Neuronal stem cell (in vitro differentiated cells): ENCODE measurements around the gene SERTM1.

ENCODE experiments used
- DNase-seq: peaks from one replicate; pipeline ENCODE4 v3.0.0-alpha.2; 2013; ENCODE audit warnings: low spot score
- H2AFZ ChIP-seq: one replicate; pipeline ENCODE4 v1.6.1; 2013; ENCODE audit warnings: mild to moderate bottlenecking, low read length, inconsistent platforms
- H2AK5ac ChIP-seq: 2 replicates; pipeline ENCODE4 v1.6.1; 2013; ENCODE audit warnings: low read depth, mild to moderate bottlenecking, inconsistent platforms, low read length, moderate library complexity, mixed read lengths
- H2BK120ac ChIP-seq: 2 replicates; pipeline ENCODE4 v1.6.1; 2013; ENCODE audit warnings: low read depth, mild to moderate bottlenecking, inconsistent platforms, low read length, moderate library complexity, mixed read lengths
- H2BK12ac ChIP-seq: one replicate; pipeline ENCODE4 v1.6.1; 2013; ENCODE audit warnings: low read length, inconsistent platforms
- H2BK15ac ChIP-seq: 2 replicates; pipeline ENCODE4 v1.6.1; 2013; ENCODE audit warnings: mild to moderate bottlenecking, low read length, inconsistent platforms, mixed read lengths
- H2BK5ac ChIP-seq: one replicate; pipeline ENCODE4 v1.6.1; 2013; ENCODE audit warnings: inconsistent platforms, mild to moderate bottlenecking, low read length, moderate library complexity
- H3K14ac ChIP-seq: one replicate; pipeline ENCODE4 v1.6.1; 2013; ENCODE audit warnings: low read length, inconsistent platforms
- H3K18ac ChIP-seq: 2 replicates; pipeline ENCODE4 v1.6.1; 2013; ENCODE audit warnings: low read length, inconsistent platforms
- H3K23ac ChIP-seq: 2 replicates; pipeline ENCODE4 v1.6.1; 2013; ENCODE audit warnings: low read depth, mild to moderate bottlenecking, mixed read lengths, low read length, inconsistent platforms; ENCODE audit not compliant: poor library complexity
- H3K27ac ChIP-seq: replicated peaks from 3 replicates; pipeline ENCODE4 v1.5.1; 2013; ENCODE audit warnings: low read length, inconsistent platforms
- H3K27me3 ChIP-seq, 3 experiments: 2 replicates each; pipeline ENCODE4 v1.6.1; 2013; ENCODE audit warnings: low read length in 3 of 3, mild to moderate bottlenecking in 2 of 3, inconsistent platforms in 1 of 3, low read depth in 1 of 3, mixed read lengths in 1 of 3, moderate library complexity in 1 of 3; ENCODE audit not compliant: control insufficient read depth in 3 of 3, insufficient read depth in 3 of 3
- H3K36me3 ChIP-seq, 2 donors: replicated peaks in 1 of 2; 2 replicates each; pipeline ENCODE4 v1.6.1; 2013; ENCODE audit warnings: low read length in 2 of 2; ENCODE audit not compliant: control insufficient read depth in 2 of 2, insufficient read depth in 2 of 2
- H3K4ac ChIP-seq: 2 replicates; pipeline ENCODE4 v1.6.1; 2013; ENCODE audit warnings: inconsistent platforms, mild to moderate bottlenecking, low read length, moderate library complexity
- H3K4me1 ChIP-seq, 2 donors: 1 replicate in 1 of 2; 2 replicates in 1 of 2; pipeline ENCODE4 v1.6.1; 2013; ENCODE audit warnings: low read length in 2 of 2, low read depth in 1 of 2; ENCODE audit not compliant: control insufficient read depth in 2 of 2, insufficient read depth in 1 of 2
- H3K4me2 ChIP-seq: one replicate; pipeline ENCODE4 v1.6.1; 2013; ENCODE audit warnings: mild to moderate bottlenecking, low read length, inconsistent platforms; ENCODE audit not compliant: insufficient read depth, poor library complexity, severe bottlenecking
- H3K4me3 ChIP-seq, 2 donors: 2 replicates each; pipeline ENCODE4 v1.5.1; 2013; ENCODE audit warnings: low read length in 2 of 2, mild to moderate bottlenecking in 2 of 2, inconsistent platforms in 1 of 2, moderate library complexity in 1 of 2
- H3K79me1 ChIP-seq: one replicate; pipeline ENCODE4 v1.6.1; 2013; ENCODE audit warnings: low read depth, mild to moderate bottlenecking, inconsistent platforms, low read length, moderate library complexity
- H3K9ac ChIP-seq: one replicate; pipeline ENCODE4 v1.6.1; 2013; ENCODE audit warnings: mild to moderate bottlenecking, low read depth, low read length, inconsistent platforms; ENCODE audit not compliant: poor library complexity
- H3K9me3 ChIP-seq, 2 donors: replicated peaks in 1 of 2; 2 replicates each; pipeline versions ENCODE3 to v1.6.1; 2013; ENCODE audit warnings: low read length in 2 of 2, mild to moderate bottlenecking in 2 of 2, inconsistent platforms in 1 of 2, low read depth in 1 of 2, mixed read lengths in 1 of 2, moderate library complexity in 1 of 2; ENCODE audit not compliant: control insufficient read depth in 2 of 2, insufficient read depth in 1 of 2
- H4K8ac ChIP-seq: one replicate; pipeline ENCODE4 v1.6.1; 2013; ENCODE audit warnings: low read depth, mild to moderate bottlenecking, inconsistent platforms, low read length, moderate library complexity
- H4K91ac ChIP-seq: one replicate; pipeline ENCODE4 v1.6.1; 2013; ENCODE audit warnings: low read length, low read depth, mild to moderate bottlenecking, inconsistent platforms; ENCODE audit not compliant: poor library complexity
- WGBS, 2 donors: extraction: QIAGEN DNeasy Blood & Tissue Kit; methylation state at CpG; one replicate each; pipeline ENCODE4 v1.1.7; 2013; ENCODE audit warnings: missing lambda C conversion rate in 2 of 2, mixed read lengths in 1 of 2; ENCODE audit not compliant: insufficient read length in 2 of 2, insufficient replicate concordance in 1 of 2; ENCODE audit errors: extremely low coverage in 2 of 2; 5-methylcytosine and 5-hydroxymethylcytosine counted together

Gene SERTM1

GRCh38 chr13:36639610-36640009 lies 34.2 kb upstream of the SERTM1 start:
- Histone ChIP-seq H2BK120ac (no peak overlapping the region), H3K23ac (no peak overlapping the region), H3K4ac (no peak overlapping the region), H3K4me2 (no peak overlapping the region), H3K79me1 (no peaks in the 10 kb centered on the region), H2AK5ac (no peak overlapping the region), H3K9me3 (no peaks in the 10 kb centered on the region), H2AFZ (no peak overlapping the region), H2BK12ac (no peak overlapping the region), H3K18ac (no peak overlapping the region), H3K36me3 (no peaks in the 10 kb centered on the region), H3K27ac (no peak overlapping the region), H3K9ac (no peak overlapping the region), H3K27me3 (no peaks in the 10 kb centered on the region), H2BK5ac (no peak overlapping the region), H3K4me3 (no peak overlapping the region), H3K14ac (no peak overlapping the region), H4K91ac (no peak overlapping the region), H4K8ac (no peak overlapping the region), H2BK15ac (no peak overlapping the region), H3K4me1 (no peaks in the 10 kb centered on the region)
- DNase-seq = no peak
- no CpG with 5 or more reads among the region's 1 CpG for WGBS, 2 donors

DNA sequence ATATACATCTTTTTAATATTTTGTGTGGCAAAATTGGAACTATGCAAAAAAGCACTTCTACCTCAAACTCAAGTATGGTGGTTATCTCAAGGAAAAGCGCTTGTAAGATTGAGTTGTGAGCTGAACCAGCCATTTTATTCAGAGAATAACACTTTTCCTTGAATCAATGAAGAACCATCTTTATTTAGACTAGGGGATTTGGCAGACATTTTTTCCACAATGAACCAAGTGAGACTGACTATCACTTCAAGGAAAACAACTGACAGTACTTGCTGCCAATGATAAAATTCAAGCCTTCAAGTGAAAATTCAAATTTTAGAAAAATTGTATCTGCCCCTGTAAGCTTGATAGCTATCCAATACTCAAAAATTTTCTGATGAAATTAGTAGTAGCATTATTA lies 23.2 kb upstream of the SERTM1 start:
- Histone ChIP-seq H3K23ac (no peak overlapping the region), H4K8ac (no peak overlapping the region), H3K4me1 (no peaks in the 10 kb centered on the region), H3K36me3 (no peaks in the 10 kb centered on the region), H3K4me2 (no peak overlapping the region), H2BK12ac (no peak overlapping the region), H2BK120ac (no peak overlapping the region), H3K27ac (no peak overlapping the region), H3K27me3 (no peaks in the 10 kb centered on the region), H2BK15ac (no peak overlapping the region), H3K9me3 (no peaks in the 10 kb centered on the region), H2BK5ac (no peak overlapping the region), H3K79me1 (no peaks in the 10 kb centered on the region), H3K9ac (no peak overlapping the region), H3K4me3 (no peak overlapping the region), H3K4ac (no peak overlapping the region), H2AFZ (no peak overlapping the region), H3K14ac (no peak overlapping the region), H4K91ac (no peak overlapping the region), H3K18ac (no peak overlapping the region), H2AK5ac (no peak overlapping the region)
- WGBS, 2 donors = no CpG with 5 or more reads among the region's 1 CpG
- no peak for DNase-seq

GRCh38 chr13:36665630-36666029 lies 8.2 kb upstream of the SERTM1 start:
- no peaks in the 10 kb centered on the region for H3K79me1 ChIP-seq
- H2AFZ ChIP-seq = no peak overlapping the region
- no peak overlapping the region for H3K4me3 ChIP-seq
- no peak overlapping the region for H2AK5ac ChIP-seq
- no peak overlapping the region for H3K4me2 ChIP-seq
- H3K27me3 ChIP-seq = no peaks in the 10 kb centered on the region
- H3K14ac ChIP-seq = no peak overlapping the region
- H2BK15ac ChIP-seq = no peak overlapping the region
- H2BK12ac ChIP-seq = no peak overlapping the region
- no peak overlapping the region for H3K27ac ChIP-seq
- no peak overlapping the region for H3K18ac ChIP-seq
- H3K9me3 ChIP-seq = no peaks in the 10 kb centered on the region
- H2BK120ac ChIP-seq = no peak overlapping the region
- DNase-seq = no peak
- no peak overlapping the region for H2BK5ac ChIP-seq
- no peak overlapping the region for H4K91ac ChIP-seq
- WGBS, 2 donors = no CpG with 5 or more reads among the region's 3 CpGs
- H3K9ac ChIP-seq = no peak overlapping the region
- no peak overlapping the region for H3K23ac ChIP-seq
- no peak overlapping the region for H4K8ac ChIP-seq
- no peaks in the 10 kb centered on the region for H3K36me3 ChIP-seq
- no peak overlapping the region for H3K4ac ChIP-seq
- H3K4me1 ChIP-seq = no peaks in the 10 kb centered on the region

DNA sequence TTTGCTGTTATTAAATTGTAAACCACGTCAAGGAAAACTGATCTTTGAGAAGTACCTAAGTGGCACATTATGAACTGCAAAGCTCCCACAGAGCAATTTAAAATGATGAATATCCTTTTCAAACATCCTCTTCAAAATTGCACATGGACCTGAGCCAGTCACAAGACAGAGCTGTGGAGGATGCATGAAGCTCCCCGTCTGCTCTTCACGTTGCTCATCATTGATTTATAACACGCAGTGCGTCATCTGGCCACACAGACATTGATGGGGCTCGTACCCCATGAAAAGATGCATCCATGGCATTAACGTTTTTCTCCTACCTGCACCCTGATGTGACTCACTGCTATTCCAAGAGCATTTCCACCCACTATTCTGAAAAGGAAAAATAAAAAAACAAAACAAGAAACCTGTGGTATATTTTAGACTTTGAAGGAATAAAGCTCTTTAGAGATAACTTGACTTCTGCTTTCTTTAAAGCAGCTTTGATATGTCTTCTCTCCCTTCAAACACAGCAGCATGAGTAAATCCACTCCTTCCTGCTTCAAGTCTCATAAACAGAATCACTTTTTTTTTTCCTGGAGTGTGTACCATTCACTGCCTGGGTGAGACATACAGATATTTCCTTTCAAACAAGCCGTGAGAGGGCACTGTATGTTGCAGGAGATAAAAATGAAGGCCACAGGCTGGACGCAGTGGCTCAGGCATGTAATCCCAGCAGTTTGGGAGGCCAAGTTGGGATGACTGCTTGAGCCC lies 7.2 kb upstream of the SERTM1 start:
- Histone ChIP-seq H2BK15ac (no peak overlapping the region), H3K36me3 (no peaks in the 10 kb centered on the region), H2BK5ac (no peak overlapping the region), H3K4ac (no peak overlapping the region), H3K14ac (no peak overlapping the region), H3K4me3 (no peak overlapping the region), H3K79me1 (no peaks in the 10 kb centered on the region), H2BK120ac (no peak overlapping the region), H2BK12ac (no peak overlapping the region), H3K4me2 (no peak overlapping the region), H2AFZ (no peak overlapping the region), H3K9ac (no peak overlapping the region), H3K27me3 (no peaks in the 10 kb centered on the region), H3K4me1 (no peaks in the 10 kb centered on the region), H3K18ac (no peak overlapping the region), H2AK5ac (no peak overlapping the region), H4K91ac (no peak overlapping the region), H3K27ac (no peak overlapping the region), H3K23ac (no peak overlapping the region), H4K8ac (no peak overlapping the region), H3K9me3 (no peaks in the 10 kb centered on the region)
- no peak for DNase-seq
- WGBS, 2 donors = no CpG with 5 or more reads among the region's 9 CpGs
